GM12878 (cell line): ENCODE results near the gene SEMA3A. TPM values are rescaled to one million over a fixed set of nuclear protein-coding genes. Genes with fewer than 3 reads are reported as not detected.

Experiments used
- ATAC-seq: fragments of 200-7000 bp; cut with Tn5 transposase; 3 replicates; pipeline ENCODE4 v1.9.1; 2020; ENCODE audit warnings: mild to moderate bottlenecking, moderate library complexity
- BruUV-seq: library from RNA; stranded (reverse); fragments of 400-500 nt; replicated peaks from 2 replicates; lab custom pipeline; 2021; lab: Mats Ljungman, UMichigan
- CTCF ChIA-PET: fragments of 300-600 bp; sonication (Branson Sonifier 250); formaldehyde crosslinking; extraction: SDS; loops from one replicate; lab custom pipeline; 2021; ENCODE audit warnings: inconsistent platforms; lab: Yijun Ruan, JAX
- POLR2A ChIA-PET: fragments of 350-600 bp; formaldehyde crosslinking; extraction: SDS; loops from one replicate; lab custom pipeline; 2021; ENCODE audit warnings: inconsistent platforms; lab: Charles Lee
- RAD21 ChIA-PET: fragments of 300-600 bp; sonication (Branson Sonifier 250); formaldehyde crosslinking; loops from one replicate; lab custom pipeline; 2023; ENCODE audit warnings: antibody characterized with exemption; ENCODE audit not compliant: unreplicated experiment; lab: Charles Lee
- SMC1A ChIA-PET: fragments of 300-600 bp; sonication (Branson Sonifier 250); formaldehyde crosslinking; loops from one replicate; lab custom pipeline; 2023; ENCODE audit not compliant: unreplicated experiment, uncharacterized antibody; lab: Charles Lee
- DNase-seq: peaks from one replicate; pipeline ENCODE4 v3.0.0-alpha.2; 2011; ENCODE audit warnings: low read depth, low spot score
- FAIRE-seq: peaks from 3 replicates; lab custom pipeline; 2011; peaks lifted over from hg19 to GRCh38; lab: Jason Lieb, UNC
- H2AFZ ChIP-seq: 2 replicates; pipeline ENCODE4 v1.6.0; 2011; ENCODE audit warnings: low read depth, low read length, control low read depth; ENCODE audit not compliant: control insufficient read depth
- H3K27ac ChIP-seq: 2 replicates; pipeline ENCODE4 v1.5.1; 2011; ENCODE audit warnings: control low read depth; ENCODE audit not compliant: control insufficient read depth, insufficient read depth
- H3K27me3 ChIP-seq, 2 experiments: replicated peaks in 1 of 2; 2 replicates each; pipeline versions ENCODE4 v1.6.0 to v1.6.1; 2011; ENCODE audit warnings: low read length in 1 of 2; ENCODE audit not compliant: control insufficient read depth in 2 of 2, insufficient read depth in 2 of 2
- H3K36me3 ChIP-seq, 2 experiments: 2 replicates each; pipeline ENCODE4 v1.5.1; 2011; ENCODE audit warnings: low read length in 1 of 2; ENCODE audit not compliant: control insufficient read depth in 2 of 2, insufficient read depth in 2 of 2
- H3K4me1 ChIP-seq: 2 replicates; pipeline ENCODE4 v1.6.1; 2011; ENCODE audit warnings: mild to moderate bottlenecking, low read length, moderate library complexity, mixed read lengths; ENCODE audit not compliant: control insufficient read depth, insufficient read depth
- H3K4me2 ChIP-seq: 2 replicates; pipeline ENCODE4 v1.6.0; 2011; ENCODE audit warnings: control low read depth; ENCODE audit not compliant: control insufficient read depth, insufficient read depth
- H3K4me3 ChIP-seq: fragments of 200-600 bp; sonication (generic); 2 replicates; pipeline ENCODE4 v1.5.1; 2016
- H3K79me2 ChIP-seq: 2 replicates; pipeline ENCODE4 v1.6.0; 2011; ENCODE audit warnings: low read length; ENCODE audit not compliant: control insufficient read depth, insufficient read depth
- H3K9ac ChIP-seq: 2 replicates; pipeline ENCODE4 v1.8.0; 2011; ENCODE audit warnings: low read length, control low read depth, mixed read lengths; ENCODE audit not compliant: control insufficient read depth, insufficient read depth
- H3K9me3 ChIP-seq: replicated peaks from 3 replicates; pipeline ENCODE4 v1.5.1; 2011; ENCODE audit warnings: mild to moderate bottlenecking, low read length; ENCODE audit not compliant: control insufficient read depth, insufficient read depth
- H4K20me1 ChIP-seq: 2 replicates; pipeline ENCODE4 v1.6.0; 2011; ENCODE audit not compliant: control insufficient read depth, insufficient read depth
- BCL11A ChIP-seq: IDR thresholded peaks from 2 replicates; pipeline ENCODE4 v1.6.1; 2011; ENCODE audit warnings: low read depth, low read length
- CHD4 ChIP-seq: fragments of 200-600 bp; sonication (generic); IDR thresholded peaks from 2 replicates; pipeline ENCODE4 v1.6.1; 2016; ENCODE audit warnings: mild to moderate bottlenecking
- CREB1 ChIP-seq: IDR thresholded peaks from 2 replicates; pipeline ENCODE4 v1.6.1; 2012; ENCODE audit warnings: low read depth, mild to moderate bottlenecking, inconsistent platforms
- IKZF1 ChIP-seq: fragments of 450-650 bp; conservative IDR thresholded peaks from 2 replicates; pipeline ENCODE4 v1.6.1; 2017; ENCODE audit warnings: antibody characterized with exemption, mild to moderate bottlenecking
- MYB ChIP-seq: fragments of 150-350 bp; IDR thresholded peaks from 2 replicates; pipeline ENCODE4 v1.6.1; 2014; ENCODE audit warnings: mild to moderate bottlenecking, low read depth, low read length, borderline replicate concordance
- PAX5 ChIP-seq: IDR thresholded peaks from 2 replicates; pipeline ENCODE4 v1.6.1; 2011; ENCODE audit warnings: low read depth, low read length, borderline replicate concordance
- POLR2A ChIP-seq: IDR thresholded peaks from 2 replicates; pipeline ENCODE4 v1.6.1; 2011; ENCODE audit warnings: low read depth, mild to moderate bottlenecking, low read length
- RB1 ChIP-seq: fragments of 450-650 bp; formaldehyde crosslinking; IDR thresholded peaks from 2 replicates; pipeline ENCODE4 v1.6.1; 2017; ENCODE audit warnings: mild to moderate bottlenecking, borderline replicate concordance
- RELA ChIP-seq: fragments of 450-650 bp; IDR thresholded peaks from 2 replicates; pipeline ENCODE4 v1.8.0; 2014; ENCODE audit warnings: borderline replicate concordance; ENCODE audit not compliant: partially characterized antibody
- SMAD1 ChIP-seq: fragments of 450-650 bp; IDR thresholded peaks from 2 replicates; pipeline ENCODE4 v1.6.1; 2018; ENCODE audit warnings: mild to moderate bottlenecking, low read depth; ENCODE audit not compliant: partially characterized antibody
- SMARCA5 ChIP-seq: fragments of 450-650 bp; IDR thresholded peaks from 2 replicates; pipeline ENCODE4 v1.6.1; 2017; ENCODE audit warnings: mild to moderate bottlenecking
- SUZ12 ChIP-seq: fragments of 200-600 bp; sonication (generic); IDR thresholded peaks from one replicate; pipeline ENCODE4 v1.6.1; 2018; ENCODE audit warnings: antibody characterized with exemption, mild to moderate bottlenecking; ENCODE audit not compliant: unreplicated experiment
- WRNIP1 ChIP-seq: IDR thresholded peaks from 2 replicates; pipeline ENCODE4 v1.6.1; 2011; ENCODE audit warnings: low read depth, low read length, improper control_type of control experiment, borderline replicate concordance
- ZNF274 ChIP-seq: IDR thresholded peaks from one replicate; pipeline ENCODE4 v1.8.0; 2011; ENCODE audit not compliant: insufficient read length, insufficient read depth
- in situ Hi-C: fragments of 300-500 bp; cut with MboI; formaldehyde crosslinking; loops from 9 replicates; pipeline ENCODE4 v1.14.3; 2018; ENCODE audit warnings: mixed read lengths
- intact Hi-C: fragments of 100-400 bp; cut with micrococcal nuclease; formaldehyde crosslinking; loops from one replicate; pipeline ENCODE4 v1.14.2; 2022; ENCODE audit not compliant: unreplicated experiment
- polyA plus RNA-seq, 11 experiments: library from polyadenylated mRNA; depleted of rRNA in 4 of 11; unstranded in 6 of 11; stranded (reverse) in 5 of 11; fragments of >200 nt; fragmentation: Nextera tagmentation in 4 of 11; fragmentation: Illumina TruSeq in 1 of 11; extraction: Ambion mirVana in 4 of 11; extraction: Trizol in 1 of 11; gene quantifications; 1 replicate in 1 of 11; 2 replicates in 10 of 11; pipeline versions ENCODE4 v1.2.1 to v1.2.3, GENCODE V29; 2011 to 2016; ENCODE audit warnings: inconsistent platforms in 2 of 11, missing spikeins in 2 of 11, low read depth in 1 of 11
- total RNA-seq, 4 experiments: library from RNA; depleted of rRNA in 3 of 4; stranded (reverse); fragments of >200 nt in 3 of 4; fragmentation: Illumina TruSeq in 1 of 4; extraction: Trizol in 1 of 4; gene quantifications; 2 replicates each; pipeline versions ENCODE4 v1.2.1 to v1.2.3, GENCODE V29; 2013 to 2021
- TF ChIP-seq, protein P1 (sequence below): IDR thresholded peaks from 2 replicates; pipeline ENCODE4 v1.6.1; 2012; ENCODE audit warnings: low read depth, low read length, improper control_type of control experiment
- TF ChIP-seq, protein P2 (sequence below): fragments of 450-650 bp; IDR thresholded peaks from 2 replicates; pipeline ENCODE4 v1.6.1; 2017; ENCODE audit warnings: mild to moderate bottlenecking, moderate library complexity

Gene SEMA3A
- total and polyA plus RNA-seq, 10 of the 15 experiments (the other 5 are each of a cell fraction or from before 2014, with no cell fraction given) = 0.01 to 3.3 (median 0.24) TPM

DNA sequence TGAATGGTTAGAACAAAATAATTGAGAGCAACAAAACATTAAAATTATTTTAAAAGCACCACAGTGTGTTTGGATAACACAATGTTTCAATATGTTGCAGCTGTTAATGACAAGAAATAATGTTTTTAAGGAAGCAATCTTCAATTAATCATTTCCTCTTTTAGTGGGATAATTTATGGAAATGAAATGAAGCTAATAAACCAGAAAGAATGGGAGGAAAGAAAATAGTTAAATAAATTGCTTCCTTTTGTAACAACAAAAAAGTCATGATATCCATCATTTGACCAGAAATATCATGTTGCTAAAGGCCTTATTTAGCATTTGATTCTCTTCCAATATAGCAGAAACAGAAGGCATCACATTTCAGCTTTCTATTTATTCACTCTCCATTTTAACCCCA is 224.5 kb downstream of the SEMA3A start:
- FAIRE-seq (no peak), DNase-seq (no peak), ATAC-seq (no peak)
- Histone ChIP-seq H4K20me1 (no peaks in the 10 kb centered on the region), H3K4me3 (no peak overlapping the region), H3K36me3 (no peaks in the 10 kb centered on the region), H3K9me3 (no peaks in the 10 kb centered on the region), H3K4me2 (no peak overlapping the region), H3K79me2 (no peaks in the 10 kb centered on the region), H3K27ac (no peak overlapping the region), H2AFZ (no peak overlapping the region), H3K27me3 (no peaks in the 10 kb centered on the region), H3K9ac (no peak overlapping the region), H3K4me1 (no peaks in the 10 kb centered on the region)
- no peak for TF ChIP-seq BCL11A
- no peak for TF ChIP-seq SMAD1
- TF ChIP-seq, protein P1, sequence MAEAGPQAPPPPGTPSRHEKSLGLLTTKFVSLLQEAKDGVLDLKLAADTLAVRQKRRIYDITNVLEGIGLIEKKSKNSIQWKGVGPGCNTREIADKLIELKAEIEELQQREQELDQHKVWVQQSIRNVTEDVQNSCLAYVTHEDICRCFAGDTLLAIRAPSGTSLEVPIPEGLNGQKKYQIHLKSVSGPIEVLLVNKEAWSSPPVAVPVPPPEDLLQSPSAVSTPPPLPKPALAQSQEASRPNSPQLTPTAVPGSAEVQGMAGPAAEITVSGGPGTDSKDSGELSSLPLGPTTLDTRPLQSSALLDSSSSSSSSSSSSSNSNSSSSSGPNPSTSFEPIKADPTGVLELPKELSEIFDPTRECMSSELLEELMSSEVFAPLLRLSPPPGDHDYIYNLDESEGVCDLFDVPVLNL = no peak
- no peak for TF ChIP-seq IKZF1
- TF ChIP-seq ZNF274 = no peak
- no peak for TF ChIP-seq CHD4
- no peak for TF ChIP-seq CREB1
- no peak for TF ChIP-seq MYB
- TF ChIP-seq RB1 = no peak
- no peak for TF ChIP-seq PAX5
- no peak for TF ChIP-seq SMARCA5
- no peak for TF ChIP-seq WRNIP1
- TF ChIP-seq, protein P2, sequence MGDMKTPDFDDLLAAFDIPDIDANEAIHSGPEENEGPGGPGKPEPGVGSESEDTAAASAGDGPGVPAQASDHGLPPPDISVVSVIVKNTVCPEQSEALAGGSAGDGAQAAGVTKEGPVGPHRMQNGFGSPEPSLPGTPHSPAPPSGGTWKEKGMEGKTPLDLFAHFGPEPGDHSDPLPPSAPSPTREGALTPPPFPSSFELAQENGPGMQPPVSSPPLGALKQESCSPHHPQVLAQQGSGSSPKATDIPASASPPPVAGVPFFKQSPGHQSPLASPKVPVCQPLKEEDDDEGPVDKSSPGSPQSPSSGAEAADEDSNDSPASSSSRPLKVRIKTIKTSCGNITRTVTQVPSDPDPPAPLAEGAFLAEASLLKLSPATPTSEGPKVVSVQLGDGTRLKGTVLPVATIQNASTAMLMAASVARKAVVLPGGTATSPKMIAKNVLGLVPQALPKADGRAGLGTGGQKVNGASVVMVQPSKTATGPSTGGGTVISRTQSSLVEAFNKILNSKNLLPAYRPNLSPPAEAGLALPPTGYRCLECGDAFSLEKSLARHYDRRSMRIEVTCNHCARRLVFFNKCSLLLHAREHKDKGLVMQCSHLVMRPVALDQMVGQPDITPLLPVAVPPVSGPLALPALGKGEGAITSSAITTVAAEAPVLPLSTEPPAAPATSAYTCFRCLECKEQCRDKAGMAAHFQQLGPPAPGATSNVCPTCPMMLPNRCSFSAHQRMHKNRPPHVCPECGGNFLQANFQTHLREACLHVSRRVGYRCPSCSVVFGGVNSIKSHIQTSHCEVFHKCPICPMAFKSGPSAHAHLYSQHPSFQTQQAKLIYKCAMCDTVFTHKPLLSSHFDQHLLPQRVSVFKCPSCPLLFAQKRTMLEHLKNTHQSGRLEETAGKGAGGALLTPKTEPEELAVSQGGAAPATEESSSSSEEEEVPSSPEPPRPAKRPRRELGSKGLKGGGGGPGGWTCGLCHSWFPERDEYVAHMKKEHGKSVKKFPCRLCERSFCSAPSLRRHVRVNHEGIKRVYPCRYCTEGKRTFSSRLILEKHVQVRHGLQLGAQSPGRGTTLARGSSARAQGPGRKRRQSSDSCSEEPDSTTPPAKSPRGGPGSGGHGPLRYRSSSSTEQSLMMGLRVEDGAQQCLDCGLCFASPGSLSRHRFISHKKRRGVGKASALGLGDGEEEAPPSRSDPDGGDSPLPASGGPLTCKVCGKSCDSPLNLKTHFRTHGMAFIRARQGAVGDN = no peak
- TF ChIP-seq SUZ12 = no peak
- TF ChIP-seq POLR2A = no peak
- TF ChIP-seq RELA = no peak
- ChIA-PET RAD21 (no interaction called here), SMC1A (no interaction called here), POLR2A (no interaction called here), CTCF (interaction anchor here (0.5 to 0.8 kb wide), 2 partner anchors 34 to 501 kb away, joined by 3 to 6 read pairs; no protein-coding TSS in a partner anchor)
- intact Hi-C loops (loop anchor here (10.0 kb wide), 1 partner anchor 1585 kb away; no protein-coding TSS in a partner anchor), in situ Hi-C loops (loop anchor here (25.0 kb wide), 1 partner anchor 1592 kb away; no protein-coding TSS in a partner anchor)
- no TSS peak for BruUV-seq
